GM12873 (cell line): Measurements from ENCODE around the gene PSMC3.

Experiments
- TF ChIP-seq, protein P1 (sequence below): IDR thresholded peaks from 2 replicates; pipeline ENCODE4 v1.5.1; 2012; ENCODE audit warnings: low read depth, mild to moderate bottlenecking, moderate library complexity, low read length, control low read depth; ENCODE audit not compliant: insufficient read depth; ENCODE audit errors: missing control alignments

PSMC3 gene

DNA sequence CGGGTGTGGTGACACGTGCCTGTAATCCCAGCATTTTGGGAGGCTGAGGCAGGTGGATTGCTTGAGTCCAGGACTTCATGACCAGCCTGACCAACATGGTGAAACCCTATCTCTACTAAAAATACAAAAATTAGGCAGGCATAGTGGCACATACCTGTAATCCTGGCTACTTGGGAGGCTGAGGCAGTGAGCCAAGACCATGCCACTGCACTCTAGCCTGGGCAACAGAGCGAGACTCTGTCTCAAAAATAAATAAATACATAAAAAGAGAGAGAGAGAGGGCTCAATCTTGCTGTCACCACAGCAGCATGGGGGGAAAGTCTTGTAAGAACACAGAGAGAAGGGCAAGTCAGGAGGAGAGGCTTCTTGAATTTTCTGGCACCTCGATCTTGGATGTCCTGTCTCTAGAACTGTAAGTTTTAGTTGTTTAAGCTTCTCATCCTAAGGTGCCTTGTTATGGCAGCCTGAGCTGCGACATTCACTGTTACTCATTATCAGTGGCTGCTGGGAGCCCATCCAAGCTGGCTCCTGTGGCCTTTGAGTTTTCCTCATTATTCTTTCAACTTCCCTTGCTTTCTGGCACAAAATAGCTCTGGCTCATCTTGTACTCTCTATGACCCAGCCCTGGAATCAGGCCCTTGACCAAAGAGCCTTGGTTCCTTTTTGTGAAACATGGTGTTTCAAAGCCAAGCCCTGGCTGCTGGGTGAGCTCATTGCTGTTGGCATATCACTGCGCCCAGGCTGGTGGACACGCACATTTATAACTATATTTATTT is 8.0 kb upstream of the PSMC3 start:
- TF ChIP-seq, protein P1, sequence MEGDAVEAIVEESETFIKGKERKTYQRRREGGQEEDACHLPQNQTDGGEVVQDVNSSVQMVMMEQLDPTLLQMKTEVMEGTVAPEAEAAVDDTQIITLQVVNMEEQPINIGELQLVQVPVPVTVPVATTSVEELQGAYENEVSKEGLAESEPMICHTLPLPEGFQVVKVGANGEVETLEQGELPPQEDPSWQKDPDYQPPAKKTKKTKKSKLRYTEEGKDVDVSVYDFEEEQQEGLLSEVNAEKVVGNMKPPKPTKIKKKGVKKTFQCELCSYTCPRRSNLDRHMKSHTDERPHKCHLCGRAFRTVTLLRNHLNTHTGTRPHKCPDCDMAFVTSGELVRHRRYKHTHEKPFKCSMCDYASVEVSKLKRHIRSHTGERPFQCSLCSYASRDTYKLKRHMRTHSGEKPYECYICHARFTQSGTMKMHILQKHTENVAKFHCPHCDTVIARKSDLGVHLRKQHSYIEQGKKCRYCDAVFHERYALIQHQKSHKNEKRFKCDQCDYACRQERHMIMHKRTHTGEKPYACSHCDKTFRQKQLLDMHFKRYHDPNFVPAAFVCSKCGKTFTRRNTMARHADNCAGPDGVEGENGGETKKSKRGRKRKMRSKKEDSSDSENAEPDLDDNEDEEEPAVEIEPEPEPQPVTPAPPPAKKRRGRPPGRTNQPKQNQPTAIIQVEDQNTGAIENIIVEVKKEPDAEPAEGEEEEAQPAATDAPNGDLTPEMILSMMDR: no peak

DNA sequence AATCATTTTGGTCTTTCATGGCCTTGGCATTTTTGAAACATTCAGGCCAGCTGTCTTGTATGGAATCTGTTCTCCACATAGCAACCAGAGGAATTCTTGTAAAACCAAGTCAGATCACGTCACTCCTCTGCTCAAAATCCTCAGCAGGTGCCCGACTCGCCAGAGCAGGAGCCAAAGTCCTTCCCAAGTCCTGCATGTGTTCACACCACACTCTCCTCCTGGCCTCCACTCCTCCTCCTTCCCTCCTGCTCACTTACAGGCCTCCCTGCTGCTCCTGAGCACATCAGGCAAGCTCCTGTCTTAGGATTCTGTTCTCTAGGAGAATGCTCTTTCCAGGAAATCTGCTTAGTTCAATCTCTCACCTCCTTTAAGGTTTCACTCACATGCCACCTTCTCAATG is 6.9 kb upstream of the PSMC3 start:
- TF ChIP-seq, protein P1: no peak

DNA sequence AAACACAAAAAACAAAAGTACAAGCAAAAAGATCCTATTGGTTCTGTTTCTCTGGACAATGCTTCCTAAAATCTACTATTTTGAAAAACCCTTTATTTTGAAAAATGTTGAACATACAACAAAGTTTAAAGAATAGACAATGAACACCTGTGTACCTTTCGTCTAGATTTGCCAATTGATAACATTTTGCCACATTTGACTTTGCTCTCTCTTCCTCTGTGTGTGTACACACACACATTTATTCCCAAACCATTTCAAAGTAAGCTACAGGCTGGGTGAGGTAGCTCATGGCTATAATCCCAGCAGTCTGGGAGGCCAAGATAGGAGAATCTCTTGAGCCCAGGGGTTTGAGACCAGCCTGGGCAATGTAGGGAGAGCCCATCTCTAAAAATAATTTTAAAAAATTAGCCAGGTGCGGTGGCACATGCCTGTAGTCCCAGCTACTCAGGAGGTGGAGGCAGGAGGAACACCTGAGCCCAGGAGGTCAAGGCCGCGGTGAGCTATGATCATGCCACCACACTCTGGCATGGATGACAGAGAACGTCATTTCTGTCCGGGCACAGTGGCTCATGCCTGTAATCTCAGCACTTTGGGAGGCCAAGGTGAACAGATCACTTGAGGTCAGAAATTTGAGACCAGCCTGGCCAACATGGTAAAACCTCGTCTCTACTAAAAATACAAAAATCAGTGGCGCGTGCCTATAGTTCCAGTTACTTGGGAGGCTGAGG is 5.3 kb upstream of the PSMC3 start:
- TF ChIP-seq, protein P1: no peak

DNA sequence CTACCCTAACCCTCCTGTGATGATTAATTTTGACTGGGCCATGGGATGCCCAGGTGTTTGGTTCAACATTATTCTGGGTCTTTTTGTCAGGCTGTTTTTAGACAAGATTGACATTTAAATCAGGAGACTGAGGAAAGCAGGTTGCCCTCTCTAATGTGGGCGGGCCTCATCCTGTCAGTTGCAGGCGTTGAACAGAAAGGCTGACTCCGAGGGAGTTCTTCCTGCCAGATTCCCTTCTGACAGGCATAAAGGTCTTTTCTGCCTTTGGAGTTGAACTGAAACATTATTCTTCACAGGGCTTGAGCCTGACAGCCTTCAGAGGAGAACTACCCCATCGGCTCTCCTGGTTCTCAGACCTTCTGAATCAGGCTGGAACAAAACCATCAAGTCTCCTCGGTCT is 4.3 kb upstream of the PSMC3 start:
- TF ChIP-seq, protein P1: no peak

DNA sequence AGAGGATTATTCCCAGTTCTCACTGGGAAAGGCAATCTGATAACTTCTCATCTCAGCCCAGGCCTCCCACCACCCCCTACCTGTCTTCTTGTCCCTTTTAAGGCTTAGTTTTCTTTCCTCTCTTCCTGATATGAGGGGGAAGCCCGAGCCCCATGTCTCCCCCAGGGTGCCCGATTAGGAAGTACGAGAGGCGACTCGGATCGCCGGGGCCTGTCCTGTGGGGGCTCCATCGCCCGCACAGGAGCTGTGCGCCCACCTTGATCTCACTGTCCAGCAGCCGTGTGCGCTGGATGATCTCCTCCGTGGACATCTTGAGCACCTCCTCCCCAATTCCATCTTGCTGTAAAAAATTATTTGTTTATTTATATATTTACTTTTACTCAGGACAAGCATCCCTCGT is 628 bp downstream of the PSMC3 start:
- TF ChIP-seq, protein P1: no peak

DNA sequence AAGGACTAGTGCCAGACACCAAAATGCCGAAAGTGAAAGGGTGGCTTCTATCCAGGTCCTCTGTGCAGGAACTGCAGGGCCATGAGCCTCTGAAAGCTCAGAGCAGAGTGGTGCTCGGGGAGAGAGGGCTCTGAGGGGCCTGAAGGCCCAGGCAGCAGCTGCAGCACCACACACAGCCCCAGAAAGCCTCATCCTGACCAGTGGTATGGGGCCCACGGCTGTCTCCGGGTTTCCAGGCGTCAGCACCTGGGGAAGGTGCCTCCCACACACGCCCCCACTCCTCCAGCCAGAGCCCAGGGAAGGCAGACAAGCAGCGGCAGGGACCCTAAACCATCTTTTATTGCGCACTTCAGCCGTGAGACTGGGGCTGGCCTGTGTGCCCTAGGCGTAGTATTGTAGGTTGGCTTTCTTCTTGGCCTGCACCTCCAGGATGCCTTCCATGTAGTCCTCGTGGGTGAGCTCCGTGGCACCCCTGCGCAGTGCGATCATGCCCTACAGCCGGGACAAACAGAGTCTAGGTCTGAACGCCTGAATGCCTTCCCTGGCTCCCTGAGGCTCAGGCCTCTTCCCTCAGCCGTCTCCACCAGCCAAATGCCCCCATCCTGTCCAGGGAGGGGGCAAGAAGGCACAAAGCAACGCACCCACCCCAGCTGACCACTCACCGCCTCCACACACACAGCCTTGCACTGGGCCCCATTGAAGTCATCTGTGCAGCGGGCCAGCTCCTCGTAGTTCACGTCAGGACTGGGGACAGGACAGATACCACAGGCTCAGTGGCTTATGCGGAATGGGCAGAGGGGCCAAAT is 7.6 kb downstream of the PSMC3 start:
- TF ChIP-seq, protein P1: no peak

DNA sequence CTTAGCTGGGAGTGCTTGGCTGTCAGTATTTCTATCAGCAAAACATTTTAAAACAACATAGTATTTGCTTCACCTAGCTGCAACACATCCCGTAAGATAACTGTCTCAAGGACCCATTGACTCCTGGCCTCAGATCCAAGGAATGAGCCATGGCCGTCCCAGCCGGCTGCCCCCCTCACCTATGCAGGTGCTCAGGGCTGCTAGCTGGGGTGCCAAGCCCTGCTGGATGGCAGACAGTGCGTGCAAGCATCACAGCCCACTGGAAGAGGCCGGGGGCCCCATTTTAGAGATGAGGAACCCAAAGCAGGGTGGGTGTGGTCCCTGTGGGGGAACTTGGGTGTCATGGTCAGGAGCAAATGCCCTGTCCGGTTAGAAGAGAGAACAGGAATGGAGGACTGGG is 8.5 kb downstream of the PSMC3 start:
- TF ChIP-seq, protein P1: no peak
